ENCODE results near the gene PSMB7.

Gene PSMB7

GRCh38 chr9:124415102-124415851 is at the start of gene PSMB7:
TSS of gene PSMB7 (minus strand) at chr9:124415442. CDS start at chr9:124415425, 17 bp downstream.
- DNase-seq (ENCODE audit: low spot score) = peak; percentile 96
- in situ Hi-C loops (cut with MboI; ENCODE audit: low sequenced_read_pairs, unreplicated experiment) = no loop called here
- TF ChIP-seq CTCF (IDR thresholded peaks at IDR 0.05; ENCODE audit: borderline replicate concordance, control extremely low read depth, extremely low read depth, insufficient read depth, missing control alignments) = peak; percentile 67

- TF ChIP-seq CTCF (IDR thresholded peaks at IDR 0.05; ENCODE audit: borderline replicate concordance, control extremely low read depth, extremely low read depth, insufficient read depth, missing control alignments) = no peak
- in situ Hi-C loops (cut with MboI; ENCODE audit: low sequenced_read_pairs, unreplicated experiment) = no loop called here
- no peak for DNase-seq (ENCODE audit: low spot score)
These were observed 47.5 kb upstream of the PSMB7 start for GRCh38 chr9:124462739-124463138.

- DNase-seq (ENCODE audit: low spot score) = no peak
- TF ChIP-seq CTCF (IDR thresholded peaks at IDR 0.05; ENCODE audit: borderline replicate concordance, control extremely low read depth, extremely low read depth, insufficient read depth, missing control alignments) = no peak
- in situ Hi-C loops (cut with MboI; ENCODE audit: low sequenced_read_pairs, unreplicated experiment) = no loop called here
These were observed 43.2 kb upstream of the PSMB7 start for GRCh38 chr9:124458441-124458840.

- in situ Hi-C loops (cut with MboI; ENCODE audit: low sequenced_read_pairs, unreplicated experiment) = no loop called here
- DNase-seq (ENCODE audit: low spot score) = no peak
- no peak for TF ChIP-seq CTCF (IDR thresholded peaks at IDR 0.05; ENCODE audit: borderline replicate concordance, control extremely low read depth, extremely low read depth, insufficient read depth, missing control alignments)
These were observed 42.7 kb upstream of the PSMB7 start for GRCh38 chr9:124457887-124458431.

GRCh38 chr9:124457079-124457886 is 42.0 kb upstream of the PSMB7 start:
- TF ChIP-seq CTCF (IDR thresholded peaks at IDR 0.05; ENCODE audit: borderline replicate concordance, control extremely low read depth, extremely low read depth, insufficient read depth, missing control alignments) = no peak
- in situ Hi-C loops (cut with MboI; ENCODE audit: low sequenced_read_pairs, unreplicated experiment) = no loop called here
- DNase-seq (ENCODE audit: low spot score) = no peak

GRCh38 chr9:124456341-124457078 is 41.3 kb upstream of the PSMB7 start:
- DNase-seq (ENCODE audit: low spot score) = no peak
- no peak for TF ChIP-seq CTCF (IDR thresholded peaks at IDR 0.05; ENCODE audit: borderline replicate concordance, control extremely low read depth, extremely low read depth, insufficient read depth, missing control alignments)
- in situ Hi-C loops (cut with MboI; ENCODE audit: low sequenced_read_pairs, unreplicated experiment) = no loop called here

All from GM13976 (cell line).